T47D (cell line): ENCODE results near the gene TCHP.

Source experiments
- DNase-seq, 2 experiments: peaks; one replicate each; pipeline versions ENCODE4 v3.0.0 to v3.0.0-alpha.2; 2011 to 2012; ENCODE audit warnings: low read depth in 1 of 2, low spot score in 1 of 2
- JUND ChIP-seq: IDR thresholded peaks from 2 replicates; pipeline ENCODE4 v1.6.1; 2012; ENCODE audit warnings: low read depth
- in situ Hi-C: cut with HindIII; loops from 2 replicates; pipeline ENCODE4 v1.10.0; 2016; ENCODE audit warnings: low sequenced_read_pairs, low pct_unique_long_range_greater_than_20kb

Gene TCHP

GRCh38 chr12:109937371-109937770, 37.3 kb downstream of the TCHP start:
- in situ Hi-C loops = no loop called here
- no peak for DNase-seq
- no peak for TF ChIP-seq JUND

GRCh38 chr12:109938947-109939346, 38.9 kb downstream of the TCHP start:
- no peak for TF ChIP-seq JUND
- no peak for DNase-seq
- in situ Hi-C loops = no loop called here

GRCh38 chr12:109939504-109939903, 39.4 kb downstream of the TCHP start:
- TF ChIP-seq JUND = no peak
- in situ Hi-C loops = no loop called here
- no peak for DNase-seq

- no peak for DNase-seq
- in situ Hi-C loops = no loop called here
- TF ChIP-seq JUND = no peak
Observed at GRCh38 chr12:109940339-109940923, 40.4 kb downstream of the TCHP start.

- no peak for DNase-seq
- in situ Hi-C loops = no loop called here
- no peak for TF ChIP-seq JUND
Observed at GRCh38 chr12:109943811-109944210, 43.7 kb downstream of the TCHP start.

- in situ Hi-C loops = no loop called here
- no peak for DNase-seq
- TF ChIP-seq JUND = no peak
Observed at GRCh38 chr12:109944561-109945359, 44.7 kb downstream of the TCHP start.

GRCh38 chr12:109946505-109946904, 46.4 kb downstream of the TCHP start:
- DNase-seq = no peak
- in situ Hi-C loops = no loop called here
- TF ChIP-seq JUND = no peak

- in situ Hi-C loops = no loop called here
- TF ChIP-seq JUND = no peak
- no peak for DNase-seq
Observed at GRCh38 chr12:109946913-109947312, 46.8 kb downstream of the TCHP start.

- in situ Hi-C loops = no loop called here
- TF ChIP-seq JUND = no peak
- no peak for DNase-seq
Observed at GRCh38 chr12:109947521-109947920, 47.4 kb downstream of the TCHP start.

GRCh38 chr12:109948368-109948767, 48.3 kb downstream of the TCHP start:
- TF ChIP-seq JUND = no peak
- no peak for DNase-seq
- in situ Hi-C loops = no loop called here

- DNase-seq = no peak
- in situ Hi-C loops = no loop called here
- no peak for TF ChIP-seq JUND
Observed at GRCh38 chr12:109949089-109949488, 49.0 kb downstream of the TCHP start.

- in situ Hi-C loops = no loop called here
- DNase-seq = no peak
- TF ChIP-seq JUND = no peak
Observed at GRCh38 chr12:109950625-109951024, 50.6 kb downstream of the TCHP start.

GRCh38 chr12:109951136-109951535, 51.1 kb downstream of the TCHP start:
- in situ Hi-C loops = no loop called here
- no peak for DNase-seq
- no peak for TF ChIP-seq JUND
